HTR-8/SVneo (cell line): ENCODE data around the gene DMKN.
A peak's percentile ranks its signal among the peaks of the same experiment; 100 is the strongest.

Source experiments
- DNase-seq: peaks from one replicate; pipeline ENCODE4 v3.0.0; 2011; ENCODE audit warnings: low spot score, mixed read lengths; ENCODE audit not compliant: insufficient read length
- FAIRE-seq: peaks from 2 replicates; lab custom pipeline; 2011; peaks lifted over from hg19 to GRCh38; lab: Jason Lieb, UNC

Gene DMKN

GRCh38 chr19:35513628-35514281 lies at the start of gene DMKN:
Gene DMKN, minus strand, starts transcription at chr19:35513649. Its CDS starts 174 bp downstream, at chr19:35513475.
- DNase-seq: no peak
- no peak for FAIRE-seq

- FAIRE-seq (no peak), DNase-seq (no peak)
Measured at GRCh38 chr19:35562776-35563175, 49.3 kb upstream of the DMKN start.

GRCh38 chr19:35562336-35562735 lies 48.9 kb upstream of the DMKN start:
- FAIRE-seq (no peak), DNase-seq (no peak)

- FAIRE-seq (no peak), DNase-seq (no peak)
Measured at GRCh38 chr19:35561436-35561835, 48.0 kb upstream of the DMKN start.

- DNase-seq: no peak
- FAIRE-seq: no peak
Measured at GRCh38 chr19:35560677-35561076, 47.2 kb upstream of the DMKN start.

GRCh38 chr19:35560271-35560670 lies 46.8 kb upstream of the DMKN start:
- FAIRE-seq (no peak), DNase-seq (no peak)

GRCh38 chr19:35559781-35560180 lies 46.3 kb upstream of the DMKN start:
- no peak for FAIRE-seq
- DNase-seq: no peak

- no peak for FAIRE-seq
Measured at GRCh38 chr19:35559281-35559659, 45.8 kb upstream of the DMKN start.

GRCh38 chr19:35558400-35559280 lies 45.2 kb upstream of the DMKN start:
- FAIRE-seq: no peak
- DNase-seq: no peak

More at GRCh38 chr19:35559281-35559659, 45.8 kb upstream of the DMKN start:
- no peak for DNase-seq

GRCh38 chr19:35557539-35558399 lies 44.3 kb upstream of the DMKN start:
- FAIRE-seq (no peak), DNase-seq (no peak)

GRCh38 chr19:35556846-35557538 lies 43.5 kb upstream of the DMKN start:
- DNase-seq (no peak), FAIRE-seq (no peak)

- FAIRE-seq (no peak), DNase-seq (no peak)
Measured at GRCh38 chr19:35556025-35556590, 42.7 kb upstream of the DMKN start.

GRCh38 chr19:35555301-35556005 lies 42.0 kb upstream of the DMKN start:
- FAIRE-seq (peak; percentile 79), DNase-seq (peak; percentile 76)

GRCh38 chr19:35554076-35554475 lies 40.6 kb upstream of the DMKN start:
- FAIRE-seq (no peak), DNase-seq (no peak)

- no peak for DNase-seq
- FAIRE-seq: no peak
Measured at GRCh38 chr19:35553385-35554000, 40.0 kb upstream of the DMKN start.

GRCh38 chr19:35552534-35553384 lies 39.3 kb upstream of the DMKN start:
- DNase-seq (no peak), FAIRE-seq (no peak)

- DNase-seq (no peak), FAIRE-seq (no peak)
Measured at GRCh38 chr19:35551091-35551810, 37.8 kb upstream of the DMKN start.
